Keratinocyte (primary cell): ENCODE measurements around the gene LAMA3.

Experiments used
- EZH2 ChIP-seq: IDR thresholded peaks from one replicate; pipeline ENCODE4 v1.6.1; 2012; ENCODE audit warnings: inconsistent platforms, mild to moderate bottlenecking, low read length, moderate library complexity
- TF ChIP-seq, protein P1 (sequence below), 3 experiments: IDR thresholded peaks in 1 of 3; conservative IDR thresholded peaks in 1 of 3; optimal IDR thresholded peaks in 1 of 3; 2 replicates in 2 of 3; 3 replicates in 1 of 3; pipeline versions ENCODE3 to v1.5.1; 2011; ENCODE audit warnings: low read length in 3 of 3, mild to moderate bottlenecking in 3 of 3, moderate library complexity in 2 of 3, control low read depth in 1 of 3, inconsistent platforms in 1 of 3; ENCODE audit not compliant: insufficient read depth in 2 of 3; ENCODE audit errors: extremely low read depth in 1 of 3

DNA sequence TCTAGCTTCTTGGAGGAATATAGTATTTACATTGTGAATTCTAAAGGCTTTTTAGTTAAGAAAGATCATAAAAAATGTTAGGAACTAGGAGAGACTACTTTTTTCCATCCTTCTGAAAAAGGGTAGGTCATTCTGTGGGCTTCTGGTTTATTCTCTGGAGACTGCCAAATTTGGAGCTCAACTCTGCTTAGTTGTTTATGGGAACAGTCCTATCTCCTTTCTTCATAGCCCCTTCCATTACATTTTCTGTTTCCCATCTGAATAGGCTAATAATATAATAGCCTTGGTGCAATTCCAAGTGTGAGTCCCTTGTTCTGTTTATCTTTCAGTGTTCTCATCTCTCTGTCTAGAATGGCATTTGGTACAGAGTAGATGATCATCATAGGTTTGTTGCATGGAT is 15.6 kb downstream of the LAMA3 start:
- TF ChIP-seq, protein P1, sequence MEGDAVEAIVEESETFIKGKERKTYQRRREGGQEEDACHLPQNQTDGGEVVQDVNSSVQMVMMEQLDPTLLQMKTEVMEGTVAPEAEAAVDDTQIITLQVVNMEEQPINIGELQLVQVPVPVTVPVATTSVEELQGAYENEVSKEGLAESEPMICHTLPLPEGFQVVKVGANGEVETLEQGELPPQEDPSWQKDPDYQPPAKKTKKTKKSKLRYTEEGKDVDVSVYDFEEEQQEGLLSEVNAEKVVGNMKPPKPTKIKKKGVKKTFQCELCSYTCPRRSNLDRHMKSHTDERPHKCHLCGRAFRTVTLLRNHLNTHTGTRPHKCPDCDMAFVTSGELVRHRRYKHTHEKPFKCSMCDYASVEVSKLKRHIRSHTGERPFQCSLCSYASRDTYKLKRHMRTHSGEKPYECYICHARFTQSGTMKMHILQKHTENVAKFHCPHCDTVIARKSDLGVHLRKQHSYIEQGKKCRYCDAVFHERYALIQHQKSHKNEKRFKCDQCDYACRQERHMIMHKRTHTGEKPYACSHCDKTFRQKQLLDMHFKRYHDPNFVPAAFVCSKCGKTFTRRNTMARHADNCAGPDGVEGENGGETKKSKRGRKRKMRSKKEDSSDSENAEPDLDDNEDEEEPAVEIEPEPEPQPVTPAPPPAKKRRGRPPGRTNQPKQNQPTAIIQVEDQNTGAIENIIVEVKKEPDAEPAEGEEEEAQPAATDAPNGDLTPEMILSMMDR (optimal IDR thresholded peaks at IDR 0.05 in 1 of 3, IDR thresholded peaks at IDR 0.05 in 1 of 3, conservative IDR thresholded peaks at IDR 0.05 in 1 of 3; ENCODE audit: extremely low read depth in 1 of 3, insufficient read depth in 2 of 3, low read length in 3 of 3) = no peak
- no peak for TF ChIP-seq EZH2
